ENCODE data around the gene ZBTB37. TPM values are rescaled to one million over a fixed set of nuclear protein-coding genes. Genes with fewer than 3 reads are reported as not detected.
A peak's percentile ranks its signal among the peaks of the same experiment; 100 is the strongest.

The ZBTB37 gene
- total RNA-seq, 1 donor from 2014 or later, result 12.2 TPM

DNA sequence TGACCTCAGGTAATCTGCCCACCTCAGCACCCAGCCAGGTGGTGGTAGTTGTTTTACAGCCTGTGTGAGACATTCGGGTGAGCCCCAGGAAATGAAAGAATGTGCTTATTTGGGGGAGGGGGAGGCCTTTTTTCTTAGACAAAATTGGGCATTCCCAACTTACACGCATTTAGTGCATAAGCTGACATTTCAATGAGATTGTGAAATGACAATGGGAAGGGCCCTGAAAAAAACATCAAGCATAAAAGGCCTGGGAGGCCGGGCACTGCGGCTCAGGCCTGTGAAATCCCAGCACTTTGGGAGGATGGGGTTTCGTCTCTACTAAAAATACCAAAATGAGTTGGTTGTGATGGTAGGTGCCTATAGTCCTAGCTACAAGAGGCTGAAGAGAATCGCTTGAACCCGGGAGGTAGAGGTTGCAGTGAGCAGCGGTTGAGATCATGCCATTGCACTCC is 5.4 kb upstream of the ZBTB37 start:
- DNase-seq (ENCODE audit: low spot score, unreplicated experiment), result no peak
- Mint-ChIP-seq H3K27me3 (no peaks in the 10 kb centered on the region), H3K27ac (peak overlapping the region; percentile 91), H3K36me3 (ENCODE audit: insufficient read depth) (peaks cover 42% of the 10 kb centered on the region), H3K4me3 (ENCODE audit: low read depth) (no peak overlapping the region), H3K4me1 (ENCODE audit: low read depth) (peaks cover 26% of the 10 kb centered on the region), H3K9me3 (ENCODE audit: low read depth) (no peaks in the 10 kb centered on the region)
- TF ChIP-seq, protein P1, sequence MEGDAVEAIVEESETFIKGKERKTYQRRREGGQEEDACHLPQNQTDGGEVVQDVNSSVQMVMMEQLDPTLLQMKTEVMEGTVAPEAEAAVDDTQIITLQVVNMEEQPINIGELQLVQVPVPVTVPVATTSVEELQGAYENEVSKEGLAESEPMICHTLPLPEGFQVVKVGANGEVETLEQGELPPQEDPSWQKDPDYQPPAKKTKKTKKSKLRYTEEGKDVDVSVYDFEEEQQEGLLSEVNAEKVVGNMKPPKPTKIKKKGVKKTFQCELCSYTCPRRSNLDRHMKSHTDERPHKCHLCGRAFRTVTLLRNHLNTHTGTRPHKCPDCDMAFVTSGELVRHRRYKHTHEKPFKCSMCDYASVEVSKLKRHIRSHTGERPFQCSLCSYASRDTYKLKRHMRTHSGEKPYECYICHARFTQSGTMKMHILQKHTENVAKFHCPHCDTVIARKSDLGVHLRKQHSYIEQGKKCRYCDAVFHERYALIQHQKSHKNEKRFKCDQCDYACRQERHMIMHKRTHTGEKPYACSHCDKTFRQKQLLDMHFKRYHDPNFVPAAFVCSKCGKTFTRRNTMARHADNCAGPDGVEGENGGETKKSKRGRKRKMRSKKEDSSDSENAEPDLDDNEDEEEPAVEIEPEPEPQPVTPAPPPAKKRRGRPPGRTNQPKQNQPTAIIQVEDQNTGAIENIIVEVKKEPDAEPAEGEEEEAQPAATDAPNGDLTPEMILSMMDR (IDR thresholded peaks at IDR 0.05; ENCODE audit: unreplicated experiment), result no peak

GRCh38 chr1:173863224-173864161 is 4.7 kb upstream of the ZBTB37 start:
- H3K36me3 Mint-ChIP-seq (ENCODE audit: insufficient read depth), result peaks cover 41% of the 10 kb centered on the region
- H3K27me3 Mint-ChIP-seq, result no peaks in the 10 kb centered on the region
- peak overlapping the region; percentile 47 for H3K4me3 Mint-ChIP-seq (ENCODE audit: low read depth)
- no peak for DNase-seq (ENCODE audit: low spot score, unreplicated experiment)
- H3K9me3 Mint-ChIP-seq (ENCODE audit: low read depth), result no peaks in the 10 kb centered on the region
- peaks cover 26% of the 10 kb centered on the region for H3K4me1 Mint-ChIP-seq (ENCODE audit: low read depth)
- TF ChIP-seq, protein P1 (IDR thresholded peaks at IDR 0.05; ENCODE audit: unreplicated experiment), result no peak
- peak overlapping the region; percentile 91 for H3K27ac Mint-ChIP-seq

- H3K27me3 Mint-ChIP-seq, result no peaks in the 10 kb centered on the region
- H3K4me1 Mint-ChIP-seq (ENCODE audit: low read depth), result peaks cover 28% of the 10 kb centered on the region
- H3K36me3 Mint-ChIP-seq (ENCODE audit: insufficient read depth), result peaks cover 41% of the 10 kb centered on the region
- TF ChIP-seq, protein P1 (IDR thresholded peaks at IDR 0.05; ENCODE audit: unreplicated experiment), result no peak
- H3K4me3 Mint-ChIP-seq (ENCODE audit: low read depth), result peak overlapping the region; percentile 99
- H3K27ac Mint-ChIP-seq, result peak overlapping the region; percentile 100
- DNase-seq (ENCODE audit: low spot score, unreplicated experiment), result no peak
- H3K9me3 Mint-ChIP-seq (ENCODE audit: low read depth), result no peaks in the 10 kb centered on the region
Measured at GRCh38 chr1:173864179-173864867, 3.9 kb upstream of the ZBTB37 start.

GRCh38 chr1:173865468-173866164 is 2.6 kb upstream of the ZBTB37 start:
- Mint-ChIP-seq H3K27ac (peak overlapping the region; percentile 100), H3K9me3 (ENCODE audit: low read depth) (no peaks in the 10 kb centered on the region), H3K27me3 (no peaks in the 10 kb centered on the region), H3K36me3 (ENCODE audit: insufficient read depth) (peaks cover 38% of the 10 kb centered on the region), H3K4me3 (ENCODE audit: low read depth) (peak overlapping the region; percentile 99), H3K4me1 (ENCODE audit: low read depth) (peaks cover 31% of the 10 kb centered on the region)
- DNase-seq (ENCODE audit: low spot score, unreplicated experiment), result no peak
- TF ChIP-seq, protein P1 (IDR thresholded peaks at IDR 0.05; ENCODE audit: unreplicated experiment), result no peak

All from progenitor cell of endocrine pancreas (in vitro differentiated cells).